GM21423 (cell line): Measurements from ENCODE around the gene IMPA2.
"Not testable (repeated sequence)": the region's sequence is repeated elsewhere in the genome, so short reads cannot be mapped to it uniquely, and the experiment has no call there.

Experiments used
- ATAC-seq: cut with Tn5 transposase; IDR thresholded peaks from one replicate; pipeline ENCODE4 v1.9.1; 2021; ENCODE audit warnings: mild to moderate bottlenecking, moderate library complexity; ENCODE audit not compliant: unreplicated experiment

The IMPA2 gene

GRCh38 chr18:11960743-11961380, 20.4 kb upstream of the IMPA2 start:
- ATAC-seq: no peak

DNA sequence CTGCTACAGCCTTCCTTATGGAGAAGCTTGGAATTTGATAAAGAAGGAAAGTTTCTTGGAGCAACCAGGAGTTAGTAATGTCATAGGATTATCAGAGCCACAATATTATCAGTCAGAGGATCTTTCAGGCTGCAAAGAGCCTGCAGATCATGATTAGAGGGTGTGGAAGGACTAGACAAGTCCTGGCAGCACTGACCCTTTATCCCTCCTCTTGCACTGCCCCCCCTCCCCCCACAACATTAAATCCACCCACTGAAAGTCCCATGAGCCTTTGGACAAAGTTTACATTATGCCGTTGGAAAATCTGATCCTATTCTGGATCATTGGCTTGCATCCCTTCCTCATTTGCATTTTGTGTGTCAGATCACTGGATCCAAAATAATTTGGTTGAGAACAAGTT, 18.7 kb upstream of the IMPA2 start:
- ATAC-seq: no peak

DNA sequence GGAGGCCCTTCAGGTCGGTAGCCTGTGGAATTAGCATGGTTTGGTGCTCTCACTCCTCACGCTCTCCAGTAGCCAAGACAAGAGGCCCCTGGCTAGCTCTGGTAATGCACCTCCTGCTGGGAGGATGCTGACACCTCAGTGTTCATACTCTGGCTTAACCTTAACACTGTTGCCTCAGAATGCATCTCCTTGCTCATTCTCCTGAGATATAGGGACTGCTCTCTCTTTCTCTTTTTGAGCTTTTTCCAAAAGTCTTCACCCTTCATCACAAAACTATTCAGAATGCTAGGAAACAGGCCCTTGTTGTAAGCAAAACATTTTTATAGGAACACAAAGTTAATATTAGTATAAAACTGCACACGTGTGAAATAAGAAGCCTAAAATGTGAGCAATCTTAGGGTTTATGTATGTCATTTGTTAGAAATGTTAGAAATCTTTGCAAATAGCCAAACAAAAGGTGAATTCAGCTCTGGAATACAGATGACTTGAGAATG, 17.3 kb upstream of the IMPA2 start:
- no peak for ATAC-seq

- ATAC-seq: no peak
Observed at GRCh38 chr18:11969904-11970835, 11.1 kb upstream of the IMPA2 start.

- not testable (repeated sequence) for ATAC-seq
Observed at GRCh38 chr18:11970836-11971226, 10.5 kb upstream of the IMPA2 start.

GRCh38 chr18:11972371-11973174, 8.7 kb upstream of the IMPA2 start:
- no peak for ATAC-seq

GRCh38 chr18:11974741-11975325, 6.5 kb upstream of the IMPA2 start:
- no peak for ATAC-seq

DNA sequence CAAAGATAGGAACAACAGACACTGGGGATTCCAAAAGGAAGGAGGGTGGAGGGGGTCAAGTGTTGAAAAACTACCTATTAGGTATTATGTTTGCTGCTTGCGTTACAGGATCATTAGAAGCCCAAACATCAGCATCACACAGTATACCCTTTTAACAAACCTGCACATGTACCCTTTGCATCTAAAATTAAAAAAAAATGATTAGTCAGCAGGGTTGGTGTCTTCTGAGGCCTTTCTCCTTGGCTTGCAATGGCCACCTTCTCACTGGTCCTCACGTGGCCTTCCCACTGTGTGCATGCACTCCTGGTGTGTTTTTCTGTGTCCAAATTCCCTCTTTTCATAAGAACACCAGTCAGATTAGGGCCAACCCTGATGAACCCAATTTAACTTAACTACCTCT, 5.6 kb upstream of the IMPA2 start:
- no peak for ATAC-seq

DNA sequence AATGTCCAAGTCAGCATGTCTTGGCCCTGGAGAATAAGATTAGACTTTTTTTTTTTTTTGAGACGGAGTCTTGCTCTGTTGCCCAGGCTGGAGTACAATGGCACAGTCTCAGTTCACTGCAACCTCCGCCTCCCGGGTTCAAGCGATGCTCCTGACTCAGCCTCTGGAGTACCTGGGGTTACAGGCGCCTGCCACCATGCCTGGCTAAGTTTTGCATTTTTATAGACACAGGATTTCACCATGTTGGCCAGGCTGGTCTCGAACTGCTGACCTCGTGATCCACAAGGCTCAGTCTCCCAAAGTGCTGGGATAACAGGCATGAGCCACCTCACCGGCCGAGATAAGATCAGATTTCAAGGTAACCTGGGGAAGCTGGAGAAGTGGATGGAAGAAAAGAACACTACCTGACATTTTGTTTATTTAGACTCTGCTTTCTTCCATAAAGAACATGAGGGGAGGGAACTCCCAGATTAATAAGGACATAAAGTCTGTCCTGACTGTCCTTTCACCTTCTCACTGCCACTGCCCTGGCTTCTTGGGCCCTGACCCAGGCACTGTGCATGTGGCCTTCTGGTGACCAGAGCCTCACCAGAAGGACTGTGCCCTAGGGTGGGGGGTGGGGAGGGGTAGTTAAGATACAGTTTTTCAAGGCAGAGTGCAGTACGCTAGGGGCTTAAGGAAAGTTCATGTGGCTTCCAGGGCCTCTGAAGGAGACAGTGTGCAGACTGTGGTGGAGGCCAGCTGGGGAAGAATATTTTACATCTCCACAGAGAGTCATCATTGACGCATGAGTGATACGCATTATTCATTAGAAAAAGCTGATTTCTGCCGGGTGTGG, 4.8 kb upstream of the IMPA2 start:
- no peak for ATAC-seq

DNA sequence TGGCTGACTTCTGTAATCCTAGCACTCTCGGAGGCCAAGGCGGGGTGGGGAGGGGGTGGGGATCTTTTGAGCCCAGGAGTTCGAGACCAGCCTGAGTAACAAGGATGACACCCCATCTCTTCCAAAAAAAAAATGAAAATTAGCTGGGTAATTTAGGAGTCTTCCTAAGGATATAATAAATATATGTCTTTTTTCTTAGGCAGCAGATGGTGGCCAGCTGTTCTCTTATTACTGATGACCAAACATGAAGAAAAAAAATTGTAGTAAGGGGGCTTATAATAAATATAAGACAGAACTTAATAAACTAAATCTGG, 4.2 kb upstream of the IMPA2 start:
- no peak for ATAC-seq

- no peak for ATAC-seq
Observed at GRCh38 chr18:11978956-11979355, 2.4 kb upstream of the IMPA2 start.

DNA sequence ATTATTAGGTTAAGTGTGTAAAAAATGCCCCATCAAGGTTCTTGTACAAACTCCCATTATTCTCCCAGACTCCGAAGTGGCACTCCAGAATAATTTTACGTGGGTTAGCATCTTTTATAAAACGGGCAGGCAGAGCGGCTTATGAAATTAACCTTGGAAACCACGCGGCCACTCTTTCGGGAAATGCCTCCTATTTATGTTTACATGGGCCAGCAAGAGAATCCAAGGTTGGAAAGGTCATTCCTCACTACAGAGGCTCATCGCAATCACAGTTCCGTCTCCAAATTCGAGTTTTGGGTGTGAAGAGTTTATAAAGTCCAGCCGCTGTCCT, 1.2 kb upstream of the IMPA2 start:
- no peak for ATAC-seq

- peak; percentile 85 for ATAC-seq
Observed at GRCh38 chr18:11980494-11981191, 664 bp upstream of the IMPA2 start.

DNA sequence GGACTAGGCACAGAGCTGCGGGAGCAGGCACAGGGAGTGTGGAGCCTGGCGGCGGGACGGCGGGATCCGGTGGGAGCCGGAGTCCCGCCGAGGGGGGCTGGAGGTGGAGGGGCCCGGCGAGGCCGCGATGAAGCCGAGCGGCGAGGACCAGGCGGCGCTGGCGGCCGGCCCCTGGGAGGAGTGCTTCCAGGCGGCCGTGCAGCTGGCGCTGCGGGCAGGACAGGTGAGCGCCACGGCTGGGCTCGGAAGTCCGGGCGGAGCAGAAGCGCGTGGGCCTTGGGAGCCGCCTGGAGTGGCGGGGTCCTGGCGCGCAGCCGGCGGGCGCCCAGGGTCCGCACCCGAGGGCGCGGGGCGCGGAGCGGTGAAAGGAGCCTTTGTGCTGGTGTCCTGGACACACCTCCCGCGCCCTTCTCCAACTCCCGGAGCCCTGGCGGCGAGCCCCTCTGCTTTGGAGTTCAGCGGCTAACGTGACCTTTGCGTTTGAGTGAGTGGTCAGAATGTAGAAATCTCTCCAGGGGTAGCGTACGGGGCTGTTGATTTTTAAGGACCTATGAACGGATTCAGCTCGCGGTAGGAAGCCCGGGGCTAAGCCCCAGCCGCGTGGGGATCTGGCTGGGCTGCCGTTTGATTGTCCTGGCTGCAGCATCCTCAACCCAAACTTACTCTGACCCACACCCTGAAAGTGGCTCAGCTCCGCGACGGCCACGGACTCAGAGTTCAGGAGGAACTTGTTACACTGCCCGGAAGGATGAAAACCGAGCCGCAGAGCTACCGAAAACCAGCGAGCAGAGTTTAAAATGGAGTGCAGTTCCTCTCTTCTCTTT, 448 bp downstream of the IMPA2 start:
- peak; percentile 23 for ATAC-seq

GRCh38 chr18:11982981-11983380, 1.7 kb downstream of the IMPA2 start:
- ATAC-seq: no peak

DNA sequence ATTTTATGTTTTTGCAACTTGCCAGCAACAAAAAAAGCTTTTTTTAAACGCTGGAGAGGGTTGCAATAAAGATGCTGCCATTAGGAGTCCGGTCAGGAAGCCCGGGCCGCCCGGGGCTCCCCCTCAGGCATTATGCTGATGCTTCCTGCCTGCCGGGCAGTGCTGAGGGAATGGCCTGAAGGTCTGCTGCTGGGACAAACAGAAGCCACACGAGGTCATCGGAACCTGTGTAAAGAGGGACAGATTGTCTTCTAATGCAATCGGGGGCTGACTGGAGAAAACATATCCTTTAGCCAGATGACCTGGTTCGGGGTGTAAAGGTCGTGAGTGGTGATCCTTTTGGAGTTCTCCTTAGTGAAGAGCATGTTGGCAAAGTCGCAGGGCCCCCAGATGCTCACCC, 2.3 kb downstream of the IMPA2 start:
- ATAC-seq: no peak

GRCh38 chr18:11984091-11984490, 2.8 kb downstream of the IMPA2 start:
- no peak for ATAC-seq

- ATAC-seq: no peak
Observed at GRCh38 chr18:11985586-11985985, 4.3 kb downstream of the IMPA2 start.

GRCh38 chr18:11986061-11986460, 4.8 kb downstream of the IMPA2 start:
- ATAC-seq: no peak
